ENCODE results near the gene SPZ1.

The SPZ1 gene

GRCh38 chr5:80364892-80365291, 45.1 kb downstream of the SPZ1 start:
- no peak for TF ChIP-seq CTCF (conservative IDR thresholded peaks at IDR 0.05; ENCODE audit: low read depth)
- ChIA-PET POLR2A (ENCODE audit: low non-redundant PET) (no interaction called here), CTCF (interaction anchor here (0.5 to 1.6 kb wide), 3 partner anchors 11 to 745 kb away, joined by 3 to 4 read pairs (median 3); no protein-coding TSS in a partner anchor)
- DNase-seq (ENCODE audit: low spot score) = no peak
- H3K27ac ChIP-seq = no peak overlapping the region

- ChIA-PET POLR2A (ENCODE audit: low non-redundant PET) (interaction anchor here (0.5 kb wide), 1 partner anchor 72 kb away, joined by 4 read pairs; no protein-coding TSS in a partner anchor), CTCF (interaction anchor here (0.6 to 0.9 kb wide), 3 partner anchors 11 to 250 kb away, joined by 4 to 5 read pairs (median 4); no protein-coding TSS in a partner anchor)
- no peak for DNase-seq (ENCODE audit: low spot score)
- H3K27ac ChIP-seq = no peak overlapping the region
- no peak for TF ChIP-seq CTCF (conservative IDR thresholded peaks at IDR 0.05; ENCODE audit: low read depth)
Observed at GRCh38 chr5:80368661-80369480, 49.1 kb downstream of the SPZ1 start.

GRCh38 chr5:80369521-80369920, 49.7 kb downstream of the SPZ1 start:
- ChIA-PET POLR2A (ENCODE audit: low non-redundant PET) (interaction anchor here (0.5 kb wide), 1 partner anchor 71 kb away, joined by 4 read pairs; no protein-coding TSS in a partner anchor), CTCF (interaction anchor here (0.6 to 0.9 kb wide), 2 partner anchors 40 to 251 kb away, joined by 3 to 4 read pairs; no protein-coding TSS in a partner anchor)
- no peak for DNase-seq (ENCODE audit: low spot score)
- H3K27ac ChIP-seq = no peak overlapping the region
- TF ChIP-seq CTCF (conservative IDR thresholded peaks at IDR 0.05; ENCODE audit: low read depth) = no peak

- no peak for DNase-seq (ENCODE audit: low spot score)
- no peak for TF ChIP-seq CTCF (conservative IDR thresholded peaks at IDR 0.05; ENCODE audit: low read depth)
- H3K27ac ChIP-seq = no peak overlapping the region
- CTCF ChIA-PET = interaction anchor here (0.6 kb wide), 1 partner anchor 39 kb away, joined by 3 read pairs; no protein-coding TSS in a partner anchor
- POLR2A ChIA-PET (ENCODE audit: low non-redundant PET) = no interaction called here
Observed at GRCh38 chr5:80370390-80370789, 50.6 kb downstream of the SPZ1 start.
